ENCODE data around the gene SNX22.

The SNX22 gene

DNA sequence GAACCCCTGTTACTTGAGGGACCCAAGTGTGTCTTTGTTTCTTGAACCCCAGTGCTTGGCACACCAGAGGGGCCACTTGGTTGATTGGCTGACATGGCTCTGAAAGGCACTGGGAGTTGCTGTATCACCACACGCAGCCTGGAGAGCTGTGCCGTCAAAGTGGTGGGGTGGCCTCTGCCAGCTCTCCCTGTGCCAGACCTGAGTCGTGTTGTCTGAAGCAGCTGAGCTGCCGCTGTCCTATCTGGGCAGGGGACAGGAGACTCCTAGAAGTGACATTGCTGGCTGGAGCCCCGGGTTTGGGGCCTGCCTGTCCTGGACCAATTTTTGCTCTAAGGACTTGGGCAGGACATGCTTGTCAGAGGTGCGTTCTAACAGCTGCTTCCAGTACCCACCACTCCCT is 5.5 kb upstream of the SNX22 start:
- TF ChIP-seq FOXP2 (optimal IDR thresholded peaks at IDR 0.05; ENCODE audit: borderline replicate concordance, extremely low read depth, extremely low read length, insufficient read depth) (no peak), POLR2AphosphoS5 (IDR thresholded peaks at IDR 0.05; ENCODE audit: low read depth, low read length) (no peak), SIN3A (IDR thresholded peaks at IDR 0.05; ENCODE audit: borderline replicate concordance, insufficient read depth, low read length) (no peak), TAF1 (IDR thresholded peaks at IDR 0.05; ENCODE audit: borderline replicate concordance, insufficient read depth, low read length) (no peak)
- TF ChIP-seq, protein P1, sequence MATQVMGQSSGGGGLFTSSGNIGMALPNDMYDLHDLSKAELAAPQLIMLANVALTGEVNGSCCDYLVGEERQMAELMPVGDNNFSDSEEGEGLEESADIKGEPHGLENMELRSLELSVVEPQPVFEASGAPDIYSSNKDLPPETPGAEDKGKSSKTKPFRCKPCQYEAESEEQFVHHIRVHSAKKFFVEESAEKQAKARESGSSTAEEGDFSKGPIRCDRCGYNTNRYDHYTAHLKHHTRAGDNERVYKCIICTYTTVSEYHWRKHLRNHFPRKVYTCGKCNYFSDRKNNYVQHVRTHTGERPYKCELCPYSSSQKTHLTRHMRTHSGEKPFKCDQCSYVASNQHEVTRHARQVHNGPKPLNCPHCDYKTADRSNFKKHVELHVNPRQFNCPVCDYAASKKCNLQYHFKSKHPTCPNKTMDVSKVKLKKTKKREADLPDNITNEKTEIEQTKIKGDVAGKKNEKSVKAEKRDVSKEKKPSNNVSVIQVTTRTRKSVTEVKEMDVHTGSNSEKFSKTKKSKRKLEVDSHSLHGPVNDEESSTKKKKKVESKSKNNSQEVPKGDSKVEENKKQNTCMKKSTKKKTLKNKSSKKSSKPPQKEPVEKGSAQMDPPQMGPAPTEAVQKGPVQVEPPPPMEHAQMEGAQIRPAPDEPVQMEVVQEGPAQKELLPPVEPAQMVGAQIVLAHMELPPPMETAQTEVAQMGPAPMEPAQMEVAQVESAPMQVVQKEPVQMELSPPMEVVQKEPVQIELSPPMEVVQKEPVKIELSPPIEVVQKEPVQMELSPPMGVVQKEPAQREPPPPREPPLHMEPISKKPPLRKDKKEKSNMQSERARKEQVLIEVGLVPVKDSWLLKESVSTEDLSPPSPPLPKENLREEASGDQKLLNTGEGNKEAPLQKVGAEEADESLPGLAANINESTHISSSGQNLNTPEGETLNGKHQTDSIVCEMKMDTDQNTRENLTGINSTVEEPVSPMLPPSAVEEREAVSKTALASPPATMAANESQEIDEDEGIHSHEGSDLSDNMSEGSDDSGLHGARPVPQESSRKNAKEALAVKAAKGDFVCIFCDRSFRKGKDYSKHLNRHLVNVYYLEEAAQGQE (IDR thresholded peaks at IDR 0.05; ENCODE audit: insufficient read depth in 1 of 2, low read depth in 2 of 2, low read length in 2 of 2), result no peak

DNA sequence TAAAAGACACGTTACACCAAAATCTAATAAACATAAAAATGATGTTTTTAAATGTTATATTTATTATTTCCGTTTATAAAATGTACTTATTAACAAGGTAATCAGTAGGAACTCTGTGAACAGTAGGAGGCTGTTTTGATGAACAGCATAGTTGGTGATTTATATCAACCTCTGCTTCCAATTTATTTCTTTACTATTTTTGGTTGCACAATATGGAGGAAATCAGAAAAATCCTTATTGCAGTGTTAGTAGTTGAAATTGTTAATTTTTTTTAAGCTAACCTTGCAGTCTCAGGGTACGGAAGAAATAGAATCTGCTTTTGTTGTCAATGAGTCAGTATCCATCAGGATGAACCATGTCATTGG is 5.0 kb upstream of the SNX22 start:
- no peak for TF ChIP-seq SIN3A (IDR thresholded peaks at IDR 0.05; ENCODE audit: borderline replicate concordance, insufficient read depth, low read length)
- TF ChIP-seq, protein P1 (IDR thresholded peaks at IDR 0.05; ENCODE audit: insufficient read depth in 1 of 2, low read depth in 2 of 2, low read length in 2 of 2), result no peak
- TF ChIP-seq TAF1 (IDR thresholded peaks at IDR 0.05; ENCODE audit: borderline replicate concordance, insufficient read depth, low read length), result no peak
- TF ChIP-seq POLR2AphosphoS5 (IDR thresholded peaks at IDR 0.05; ENCODE audit: low read depth, low read length), result no peak
- no peak for TF ChIP-seq FOXP2 (optimal IDR thresholded peaks at IDR 0.05; ENCODE audit: borderline replicate concordance, extremely low read depth, extremely low read length, insufficient read depth)

DNA sequence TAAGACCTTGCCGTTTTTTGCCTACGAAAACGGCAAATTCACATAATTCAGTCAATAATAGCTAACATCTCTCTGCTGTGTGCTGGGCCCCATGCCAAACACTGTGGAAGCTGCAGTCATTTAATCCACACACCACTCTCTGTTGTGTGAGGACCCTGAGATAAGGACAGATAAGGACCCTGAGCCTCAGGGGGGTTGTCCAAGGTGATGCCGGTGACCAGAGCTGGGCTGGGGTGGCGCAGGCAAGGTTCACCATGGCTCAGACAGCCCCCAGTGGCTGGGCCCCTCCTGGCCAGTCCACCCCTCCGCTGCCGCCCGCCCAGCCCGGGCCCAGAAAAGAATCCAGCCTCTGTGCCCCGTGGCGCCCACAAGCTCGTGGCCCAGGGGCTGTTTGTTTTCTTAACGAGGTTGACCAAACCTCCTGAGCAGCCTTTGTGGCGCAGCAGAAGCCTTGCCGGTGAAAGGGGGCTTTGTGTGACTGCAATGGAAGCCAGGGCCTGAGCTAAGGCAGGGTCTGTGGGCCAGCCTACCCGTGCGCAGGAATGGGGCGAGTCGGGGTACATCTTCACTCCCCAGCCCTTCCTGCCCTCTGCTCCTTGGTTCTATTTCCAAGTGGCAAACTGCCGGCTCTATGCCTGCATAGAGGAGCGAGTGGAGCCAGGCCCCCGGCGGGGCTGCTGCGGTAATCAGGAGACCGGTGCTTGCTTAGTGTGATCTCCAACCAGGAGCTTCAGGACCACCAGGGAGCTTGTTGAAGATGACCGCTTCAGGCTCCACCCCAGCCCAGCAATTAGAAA is 4.4 kb upstream of the SNX22 start:
- TF ChIP-seq, protein P1 (IDR thresholded peaks at IDR 0.05; ENCODE audit: insufficient read depth in 1 of 2, low read depth in 2 of 2, low read length in 2 of 2), result no peak
- TF ChIP-seq SIN3A (IDR thresholded peaks at IDR 0.05; ENCODE audit: borderline replicate concordance, insufficient read depth, low read length) (no peak), POLR2AphosphoS5 (IDR thresholded peaks at IDR 0.05; ENCODE audit: low read depth, low read length) (no peak), FOXP2 (optimal IDR thresholded peaks at IDR 0.05; ENCODE audit: borderline replicate concordance, extremely low read depth, extremely low read length, insufficient read depth) (no peak), TAF1 (IDR thresholded peaks at IDR 0.05; ENCODE audit: borderline replicate concordance, insufficient read depth, low read length) (no peak)

DNA sequence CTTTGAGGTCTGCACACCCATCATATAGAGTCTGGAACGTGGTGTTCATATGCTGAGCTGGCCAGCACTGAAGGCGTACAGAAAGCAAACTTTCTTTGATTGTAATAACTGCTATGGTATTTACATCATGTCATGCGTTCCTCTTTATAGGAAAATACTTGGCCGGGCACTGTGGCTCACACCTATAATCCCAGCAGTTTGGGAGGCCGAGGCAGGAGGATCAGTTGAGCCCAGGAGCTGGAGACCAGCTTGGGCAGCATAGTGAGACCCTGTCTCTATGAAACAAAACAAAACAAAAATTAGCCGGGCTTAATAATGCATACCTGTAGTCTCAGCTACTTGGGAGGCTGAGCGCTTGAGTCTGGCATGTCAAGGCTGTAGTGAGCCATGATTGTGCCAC is 3.4 kb upstream of the SNX22 start:
- TF ChIP-seq SIN3A (IDR thresholded peaks at IDR 0.05; ENCODE audit: borderline replicate concordance, insufficient read depth, low read length) (no peak), POLR2AphosphoS5 (IDR thresholded peaks at IDR 0.05; ENCODE audit: low read depth, low read length) (no peak), TAF1 (IDR thresholded peaks at IDR 0.05; ENCODE audit: borderline replicate concordance, insufficient read depth, low read length) (no peak), FOXP2 (optimal IDR thresholded peaks at IDR 0.05; ENCODE audit: borderline replicate concordance, extremely low read depth, extremely low read length, insufficient read depth) (no peak)
- TF ChIP-seq, protein P1 (IDR thresholded peaks at IDR 0.05; ENCODE audit: insufficient read depth in 1 of 2, low read depth in 2 of 2, low read length in 2 of 2), result no peak

All from PFSK-1 (cell line).